GF-D8 (cell line): Measurements from ENCODE around the gene TACR1.
"Not testable (repeated sequence)": the region's sequence is repeated elsewhere in the genome, so short reads cannot be mapped to it uniquely, and the experiment has no call there.

Experiments used
- DNase-seq: peaks from one replicate; lab custom pipeline; 2025; lab: John Stamatoyannopoulos, UW

TACR1 gene

GRCh38 chr2:75194184-75194868, 5.0 kb downstream of the TACR1 start:
- no peak for DNase-seq

GRCh38 chr2:75192496-75192895, 6.8 kb downstream of the TACR1 start:
- DNase-seq: no peak

GRCh38 chr2:75190271-75190990, 8.9 kb downstream of the TACR1 start:
- DNase-seq: no peak

- DNase-seq: no peak
Observed at GRCh38 chr2:75186821-75187220, 12.5 kb downstream of the TACR1 start.

GRCh38 chr2:75182606-75183005, 16.7 kb downstream of the TACR1 start:
- DNase-seq: no peak

- no peak for DNase-seq
Observed at GRCh38 chr2:75180476-75180875, 18.8 kb downstream of the TACR1 start.

- no peak for DNase-seq
Observed at GRCh38 chr2:75177427-75177826, 21.9 kb downstream of the TACR1 start.

GRCh38 chr2:75175456-75175855, 23.9 kb downstream of the TACR1 start:
- DNase-seq: no peak

GRCh38 chr2:75174981-75175380, 24.3 kb downstream of the TACR1 start:
- no peak for DNase-seq

GRCh38 chr2:75174519-75174918, 24.8 kb downstream of the TACR1 start:
- no peak for DNase-seq

- no peak for DNase-seq
Observed at GRCh38 chr2:75173740-75174139, 25.6 kb downstream of the TACR1 start.

- DNase-seq: not testable (repeated sequence)
Observed at GRCh38 chr2:75171423-75171822, 27.9 kb downstream of the TACR1 start.

GRCh38 chr2:75170889-75171288, 28.4 kb downstream of the TACR1 start:
- DNase-seq: no peak

- no peak for DNase-seq
Observed at GRCh38 chr2:75168186-75168585, 31.1 kb downstream of the TACR1 start.

- DNase-seq: no peak
Observed at GRCh38 chr2:75166491-75166890, 32.8 kb downstream of the TACR1 start.

- DNase-seq: no peak
Observed at GRCh38 chr2:75162897-75163296, 36.4 kb downstream of the TACR1 start.

- no peak for DNase-seq
Observed at GRCh38 chr2:75162259-75162658, 37.1 kb downstream of the TACR1 start.

- DNase-seq: no peak
Observed at GRCh38 chr2:75157435-75157834, 41.9 kb downstream of the TACR1 start.

GRCh38 chr2:75155115-75155514, 44.2 kb downstream of the TACR1 start:
- no peak for DNase-seq

- no peak for DNase-seq
Observed at GRCh38 chr2:75153221-75153620, 46.1 kb downstream of the TACR1 start.

GRCh38 chr2:75152243-75152642, 47.1 kb downstream of the TACR1 start:
- not testable (repeated sequence) for DNase-seq

GRCh38 chr2:75147884-75148283, 51.4 kb downstream of the TACR1 start:
- DNase-seq: not testable (repeated sequence)

GRCh38 chr2:75146606-75147332, 52.6 kb downstream of the TACR1 start:
- no peak for DNase-seq
